Measurements from ENCODE around the gene AGPAT1. TPM values are rescaled to one million over a fixed set of nuclear protein-coding genes. Genes with fewer than 3 reads are reported as not detected.
A peak's percentile ranks its signal among the peaks of the same experiment; 100 is the strongest.

Gene AGPAT1
- total and polyA plus RNA-seq, 2 of the 13 experiments (the other 11 are each of a cell fraction or from before 2014, with no cell fraction given), result 51.3 to 139 TPM

- TF ChIP-seq ZBTB40 (IDR thresholded peaks at IDR 0.05) (no peak), ZBTB40 (CRISPR knock-in tag; IDR thresholded peaks at IDR 0.05) (peak; percentile 83), ZNF30 (CRISPR knock-in tag; IDR thresholded peaks at IDR 0.05) (no peak), LCORL (IDR thresholded peaks at IDR 0.05) (no peak), LCORL (CRISPR knock-in tag; IDR thresholded peaks at IDR 0.05) (peak; percentile 77; the same call in 1 of the 2 replicates), ZNF263 (CRISPR knock-in tag; IDR thresholded peaks at IDR 0.05) (0 out of 2 replicates have a peak, but pooled peaks have one; percentile 7), ZNF331 (CRISPR knock-in tag; IDR thresholded peaks at IDR 0.05) (peak; percentile 80), DZIP1 (CRISPR knock-in tag; IDR thresholded peaks at IDR 0.05) (peak; percentile 87; the same call in 1 of the 2 replicates), ZNF644 (CRISPR knock-in tag; IDR thresholded peaks at IDR 0.05; ENCODE audit: low read depth) (no peak), GLI4 (CRISPR knock-in tag; IDR thresholded peaks at IDR 0.05; ENCODE audit: borderline replicate concordance) (peak; percentile 88; the same call in 1 of the 2 replicates), ZNF281 (CRISPR knock-in tag; IDR thresholded peaks at IDR 0.05; ENCODE audit: borderline replicate concordance) (peak; percentile 91)
- TF ChIP-seq, protein P1, sequence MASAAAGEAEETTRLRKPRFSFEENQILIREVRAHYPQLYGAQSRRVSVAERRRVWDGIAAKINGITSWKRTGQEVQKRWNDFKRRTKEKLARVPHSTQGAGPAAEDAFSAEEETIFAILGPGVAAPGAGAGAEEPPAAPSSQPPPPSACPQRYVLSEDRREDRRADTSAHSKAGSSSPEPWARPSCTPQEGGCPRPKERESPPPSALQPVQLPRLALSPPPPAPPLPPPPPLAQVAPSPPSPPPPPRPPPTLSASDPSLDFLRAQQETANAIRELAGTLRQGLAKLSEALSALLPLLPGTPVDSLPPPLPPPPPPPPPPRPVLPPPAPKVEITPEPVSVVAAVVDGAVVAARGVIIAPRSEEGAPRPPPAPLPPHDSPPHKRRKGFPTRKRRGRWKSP (CRISPR knock-in tag; IDR thresholded peaks at IDR 0.05), result peak; percentile 90; the same call in 1 of the 2 replicates
These were observed 20.2 kb upstream of the AGPAT1 start (continued) for GRCh38 chr6:32195902-32196681.
